GM20000 (cell line): ENCODE data around the gene KNSTRN.
A peak's percentile ranks its signal among the peaks of the same experiment; 100 is the strongest.

ENCODE experiments used
- DNase-seq: peaks from one replicate; pipeline ENCODE4 v3.0.0; 2012; ENCODE audit warnings: low spot score
- CTCF ChIP-seq: IDR thresholded peaks from 2 replicates; pipeline ENCODE4 v1.5.1; 2012; ENCODE audit warnings: mild to moderate bottlenecking, control low read depth; ENCODE audit errors: extremely low read depth, missing control alignments

Gene KNSTRN

GRCh38 chr15:40409366-40409765 lies 26.8 kb downstream of the KNSTRN start:
- TF ChIP-seq CTCF = no peak
- DNase-seq = peak; percentile 84

- TF ChIP-seq CTCF = no peak
- no peak for DNase-seq
These were observed 28.0 kb downstream of the KNSTRN start for GRCh38 chr15:40410476-40410875.

- no peak for DNase-seq
- TF ChIP-seq CTCF = no peak
These were observed 29.7 kb downstream of the KNSTRN start for GRCh38 chr15:40412095-40412759.

GRCh38 chr15:40413036-40413435 lies 30.5 kb downstream of the KNSTRN start:
- no peak for DNase-seq
- no peak for TF ChIP-seq CTCF

- no peak for DNase-seq
- no peak for TF ChIP-seq CTCF
These were observed 32.3 kb downstream of the KNSTRN start for GRCh38 chr15:40414816-40415215.

- TF ChIP-seq CTCF = no peak
- no peak for DNase-seq
These were observed 32.7 kb downstream of the KNSTRN start for GRCh38 chr15:40415226-40415625.

- no peak for TF ChIP-seq CTCF
These were observed 33.5 kb downstream of the KNSTRN start for GRCh38 chr15:40416056-40416455.

More at GRCh38 chr15:40416056-40416455, 33.5 kb downstream of the KNSTRN start:
- no peak for DNase-seq
